ENCODE measurements around the gene GABRD.

DNA sequence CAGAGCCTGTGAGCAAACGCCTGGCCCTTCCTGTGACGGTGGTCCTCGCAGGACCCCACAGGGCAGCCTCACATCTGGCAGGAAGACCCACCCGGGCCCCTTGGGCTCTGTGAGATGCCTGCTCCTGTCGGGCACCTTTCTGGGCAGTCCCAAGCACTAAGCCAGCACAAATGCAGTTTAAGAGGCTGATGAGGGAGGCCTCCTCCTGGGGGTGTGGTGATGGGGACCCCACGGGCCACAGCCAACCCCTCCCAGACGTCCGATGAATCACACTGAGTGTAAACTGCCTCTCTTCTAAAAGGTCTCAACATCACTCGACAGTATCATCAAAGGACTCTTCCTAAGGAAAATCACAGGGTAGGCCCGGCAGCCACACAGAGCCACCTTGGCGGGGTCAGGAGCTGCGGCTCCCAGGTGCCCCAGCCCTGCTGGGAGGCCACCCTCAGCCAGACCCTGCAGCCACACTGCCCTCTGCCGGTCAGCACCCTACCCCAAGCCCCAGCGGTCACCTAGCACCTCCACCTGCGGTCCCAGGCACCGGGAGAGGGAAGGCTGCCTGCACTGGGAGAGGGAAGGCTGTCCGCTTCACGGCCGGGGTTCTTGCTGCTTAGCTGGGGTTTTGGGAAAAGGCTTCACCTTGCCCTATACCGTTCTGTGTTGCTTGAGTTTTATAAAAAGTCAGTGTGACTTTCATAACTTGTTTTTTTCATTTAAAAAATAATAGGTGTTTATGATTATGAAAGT lies 27.2 kb downstream of the GABRD start:
- TF ChIP-seq ZFP3 (CRISPR knock-in tag; IDR thresholded peaks at IDR 0.05): no peak
- no peak for TF ChIP-seq TOX (CRISPR knock-in tag; IDR thresholded peaks at IDR 0.05; ENCODE audit: borderline replicate concordance)
- TF ChIP-seq CREB5 (CRISPR knock-in tag; IDR thresholded peaks at IDR 0.05; ENCODE audit: low read depth): no peak
- TF ChIP-seq ZC3H10 (CRISPR knock-in tag; IDR thresholded peaks at IDR 0.05): no peak
- no peak for TF ChIP-seq TCF4 (CRISPR knock-in tag; IDR thresholded peaks at IDR 0.05; ENCODE audit: borderline replicate concordance)
- no peak for TF ChIP-seq ZNF565 (CRISPR knock-in tag; conservative IDR thresholded peaks at IDR 0.05; ENCODE audit: low read depth)
- TF ChIP-seq RARB (CRISPR knock-in tag; IDR thresholded peaks at IDR 0.05): no peak
- TF ChIP-seq PATZ1 (CRISPR knock-in tag; IDR thresholded peaks at IDR 0.05; ENCODE audit: borderline replicate concordance): no peak
